Calu3 (cell line): Measurements from ENCODE around the gene FOSL1. TPM values are rescaled to one million over a fixed set of nuclear protein-coding genes. Genes with fewer than 3 reads are reported as not detected.

Experiments
- BruUV-seq: library from RNA; stranded (reverse); fragments of 400-500 nt; replicated peaks from 2 replicates; lab custom pipeline; 2021; lab: Mats Ljungman, UMichigan
- CTCF ChIA-PET: fragments of 300-600 bp; sonication (Branson Sonifier 250); formaldehyde crosslinking; loops from one replicate; lab custom pipeline; 2022; ENCODE audit warnings: antibody characterized with exemption; lab: Charles Lee
- DNase-seq: peaks from one replicate; pipeline ENCODE4 v3.0.0; 2022
- H3K27ac Mint-ChIP-seq: one replicate; pipeline ENCODE4 v1.8.0; 2022; ENCODE audit warnings: mixed read lengths; ENCODE audit not compliant: unreplicated experiment
- H3K27me3 Mint-ChIP-seq: one replicate; pipeline ENCODE4 v1.8.0; 2022; ENCODE audit warnings: mixed read lengths; ENCODE audit not compliant: unreplicated experiment
- H3K36me3 Mint-ChIP-seq: one replicate; pipeline ENCODE4 v1.8.0; 2022; ENCODE audit warnings: mild to moderate bottlenecking, moderate library complexity, mixed read lengths; ENCODE audit not compliant: insufficient read depth, unreplicated experiment
- H3K4me1 Mint-ChIP-seq: one replicate; pipeline ENCODE4 v1.8.0; 2022; ENCODE audit warnings: mild to moderate bottlenecking, low read depth, mixed read lengths; ENCODE audit not compliant: unreplicated experiment
- H3K4me3 Mint-ChIP-seq: one replicate; pipeline ENCODE4 v1.8.0; 2022; ENCODE audit warnings: mild to moderate bottlenecking, low read depth, moderate library complexity, mixed read lengths; ENCODE audit not compliant: unreplicated experiment
- H3K9me3 Mint-ChIP-seq: one replicate; pipeline ENCODE4 v1.8.0; 2022; ENCODE audit warnings: low read depth, mixed read lengths; ENCODE audit not compliant: unreplicated experiment
- CTCF ChIP-seq: fragments of 200-600 bp; IDR thresholded peaks from one replicate; pipeline ENCODE4 v1.8.0; 2022; ENCODE audit warnings: antibody characterized with exemption; ENCODE audit not compliant: unreplicated experiment
- intact Hi-C: fragments of 100-400 bp; cut with micrococcal nuclease; formaldehyde crosslinking; loops from one replicate; pipeline ENCODE4 v1.10.0; 2022; ENCODE audit not compliant: unreplicated experiment
- total RNA-seq: library from RNA; stranded (reverse); gene quantifications from 2 replicates; pipeline ENCODE4 v1.2.3, GENCODE V29; 2022

The FOSL1 gene
- total RNA-seq, 1 experiment from 2014 or later, result 76.1 TPM

GRCh38 chr11:65917434-65918210 is 17.4 kb upstream of the FOSL1 start:
- TSS peak; percentile 73 for BruUV-seq
- Mint-ChIP-seq H3K4me3 (peak overlapping the region; percentile 94), H3K9me3 (no peaks in the 10 kb centered on the region), H3K4me1 (peaks cover 44% of the 10 kb centered on the region), H3K27ac (peak overlapping the region; percentile 99), H3K27me3 (no peaks in the 10 kb centered on the region), H3K36me3 (peaks cover 72% of the 10 kb centered on the region)
- no peak for TF ChIP-seq CTCF
- intact Hi-C loops, result no loop called here
- CTCF ChIA-PET, result no interaction called here
- no peak for DNase-seq

- Mint-ChIP-seq H3K36me3 (peaks cover 67% of the 10 kb centered on the region), H3K9me3 (no peaks in the 10 kb centered on the region), H3K27ac (peak overlapping the region; percentile 99), H3K4me3 (peak overlapping the region; percentile 94), H3K27me3 (no peaks in the 10 kb centered on the region), H3K4me1 (peaks cover 49% of the 10 kb centered on the region)
- DNase-seq, result no peak
- TF ChIP-seq CTCF, result no peak
- intact Hi-C loops, result no loop called here
- CTCF ChIA-PET, result no interaction called here
- BruUV-seq, result no TSS peak
Observed at GRCh38 chr11:65917077-65917433, 16.9 kb upstream of the FOSL1 start.

GRCh38 chr11:65916391-65916790 is 16.2 kb upstream of the FOSL1 start:
- peaks cover 56% of the 10 kb centered on the region for H3K4me1 Mint-ChIP-seq
- peaks cover 67% of the 10 kb centered on the region for H3K36me3 Mint-ChIP-seq
- no peak for DNase-seq
- no TSS peak for BruUV-seq
- peak overlapping the region; percentile 99 for H3K27ac Mint-ChIP-seq
- no peaks in the 10 kb centered on the region for H3K27me3 Mint-ChIP-seq
- intact Hi-C loops, result no loop called here
- no peaks in the 10 kb centered on the region for H3K9me3 Mint-ChIP-seq
- no peak for TF ChIP-seq CTCF
- CTCF ChIA-PET, result interaction anchor here (0.5 to 1.4 kb wide), 4 partner anchors 11 to 1191 kb away, joined by 3 to 16 read pairs (median 5); partner anchors contain the start of gene FIBP
- H3K4me3 Mint-ChIP-seq, result peak overlapping the region; percentile 94

- Mint-ChIP-seq H3K9me3 (no peaks in the 10 kb centered on the region), H3K27ac (peak overlapping the region; percentile 99), H3K36me3 (peaks cover 63% of the 10 kb centered on the region), H3K4me1 (peaks cover 58% of the 10 kb centered on the region), H3K4me3 (peak overlapping the region; percentile 94), H3K27me3 (no peaks in the 10 kb centered on the region)
- DNase-seq, result peak; percentile 90
- no peak for TF ChIP-seq CTCF
- intact Hi-C loops, result no loop called here
- no TSS peak for BruUV-seq
- CTCF ChIA-PET, result interaction anchor here (0.5 to 1.4 kb wide), 7 partner anchors 10 to 1190 kb away, joined by 3 to 16 read pairs (median 5); partner anchors contain the start of genes FIBP, FOSL1 and MUS81
Observed at GRCh38 chr11:65915821-65916251, 15.6 kb upstream of the FOSL1 start.
